Measurements from ENCODE around the gene CDK14.
A peak's percentile ranks its signal among the peaks of the same experiment; 100 is the strongest.

CDK14 gene

GRCh38 chr7:91140982-91141381, 544.9 kb downstream of the CDK14 start:
- no peaks in the 10 kb centered on the region for H3K36me3 ChIP-seq
- no peak for DNase-seq
- H3K4me3 ChIP-seq (ENCODE audit: low read depth, low read length): no peak overlapping the region
- H3K27ac ChIP-seq: no peak overlapping the region
- H3K27me3 ChIP-seq (ENCODE audit: insufficient read depth, low read depth, severe bottlenecking): no peaks in the 10 kb centered on the region
- H3K9me3 ChIP-seq (ENCODE audit: severe bottlenecking): no peaks in the 10 kb centered on the region
- no peak for TF ChIP-seq CTCF (IDR thresholded peaks at IDR 0.05; ENCODE audit: low read depth, low read length)

- Histone ChIP-seq H3K4me3 (ENCODE audit: low read depth, low read length) (no peak overlapping the region), H3K27ac (no peak overlapping the region), H3K9me3 (ENCODE audit: severe bottlenecking) (no peaks in the 10 kb centered on the region), H3K36me3 (no peaks in the 10 kb centered on the region), H3K27me3 (ENCODE audit: insufficient read depth, low read depth, severe bottlenecking) (no peaks in the 10 kb centered on the region)
- no peak for TF ChIP-seq CTCF (IDR thresholded peaks at IDR 0.05; ENCODE audit: low read depth, low read length)
- no peak for DNase-seq
Measured at GRCh38 chr7:91142743-91143142, 546.6 kb downstream of the CDK14 start.

DNA sequence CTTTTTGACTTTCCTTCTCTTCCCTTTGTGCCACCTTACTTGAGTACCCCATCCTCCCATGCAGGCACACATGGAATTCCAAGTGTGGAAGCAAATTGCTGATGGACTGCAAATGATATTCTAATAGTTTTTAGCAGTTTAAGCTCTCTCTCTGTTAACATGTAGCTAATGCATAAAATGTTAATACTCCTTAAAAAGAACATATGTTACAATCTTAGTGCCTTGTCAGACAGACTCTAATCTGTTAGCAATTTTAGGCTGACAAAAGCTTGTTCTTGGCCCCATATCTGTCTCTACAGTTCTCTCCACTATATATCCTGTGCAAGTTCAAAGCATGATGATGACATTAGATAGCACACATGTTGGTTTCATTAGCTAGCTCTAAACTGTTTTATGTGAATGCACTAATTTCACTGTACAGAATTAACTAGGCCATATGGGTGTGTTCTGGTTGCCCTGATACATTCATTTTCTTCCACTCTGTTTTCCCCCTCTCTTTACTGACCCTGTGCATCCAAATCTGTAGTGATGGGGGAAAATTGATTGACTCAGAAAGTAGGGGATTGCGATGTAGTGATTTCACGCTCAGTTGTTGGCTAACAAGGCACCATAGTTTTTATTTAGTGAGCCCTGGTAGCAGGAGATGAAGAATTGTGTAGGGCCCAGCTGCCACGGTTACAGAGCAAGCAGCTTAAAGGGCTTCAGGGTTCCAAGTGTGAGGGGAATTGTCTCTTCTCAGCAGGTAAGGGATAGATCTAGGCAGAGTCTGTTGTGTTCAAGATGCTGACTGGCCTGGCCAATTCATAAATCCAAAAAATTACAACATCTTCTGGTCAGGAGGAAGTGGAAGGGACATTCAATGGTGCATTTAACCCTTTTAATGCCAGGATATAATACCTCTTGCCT, 553.5 kb downstream of the CDK14 start:
- H3K4me3 ChIP-seq (ENCODE audit: low read depth, low read length): no peak overlapping the region
- H3K36me3 ChIP-seq: no peaks in the 10 kb centered on the region
- no peak for TF ChIP-seq CTCF (IDR thresholded peaks at IDR 0.05; ENCODE audit: low read depth, low read length)
- no peaks in the 10 kb centered on the region for H3K9me3 ChIP-seq (ENCODE audit: severe bottlenecking)
- H3K27me3 ChIP-seq (ENCODE audit: insufficient read depth, low read depth, severe bottlenecking): no peaks in the 10 kb centered on the region
- H3K27ac ChIP-seq: no peak overlapping the region
- DNase-seq: peak; percentile 16

DNA sequence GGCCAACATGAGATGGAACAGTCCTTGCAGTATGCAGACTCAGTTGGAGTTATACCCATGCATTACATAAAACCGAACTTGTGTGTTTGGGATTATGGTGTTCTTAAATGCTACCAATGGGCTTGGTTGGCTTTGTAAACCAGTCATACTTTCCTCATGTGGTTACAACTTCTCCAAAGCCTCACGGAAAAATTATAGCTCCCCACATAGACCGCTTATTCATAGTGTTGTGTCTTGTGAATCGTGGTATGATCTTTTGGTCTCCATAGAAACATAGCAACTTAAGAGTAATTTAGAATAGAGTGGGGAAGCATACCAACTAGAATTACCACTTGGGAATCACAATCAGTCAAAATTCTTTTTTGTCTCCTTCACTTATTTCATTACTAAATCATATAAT, 555.8 kb downstream of the CDK14 start:
- no peak for TF ChIP-seq CTCF (IDR thresholded peaks at IDR 0.05; ENCODE audit: low read depth, low read length)
- H3K27me3 ChIP-seq (ENCODE audit: insufficient read depth, low read depth, severe bottlenecking): no peaks in the 10 kb centered on the region
- no peak overlapping the region for H3K4me3 ChIP-seq (ENCODE audit: low read depth, low read length)
- H3K27ac ChIP-seq: no peak overlapping the region
- DNase-seq: no peak
- H3K36me3 ChIP-seq: no peaks in the 10 kb centered on the region
- no peaks in the 10 kb centered on the region for H3K9me3 ChIP-seq (ENCODE audit: severe bottlenecking)

GRCh38 chr7:91156316-91157185, 560.4 kb downstream of the CDK14 start:
- no peak overlapping the region for H3K4me3 ChIP-seq (ENCODE audit: low read depth, low read length)
- TF ChIP-seq CTCF (IDR thresholded peaks at IDR 0.05; ENCODE audit: low read depth, low read length): no peak
- H3K27ac ChIP-seq: no peak overlapping the region
- no peak for DNase-seq
- no peaks in the 10 kb centered on the region for H3K27me3 ChIP-seq (ENCODE audit: insufficient read depth, low read depth, severe bottlenecking)
- no peaks in the 10 kb centered on the region for H3K36me3 ChIP-seq
- no peaks in the 10 kb centered on the region for H3K9me3 ChIP-seq (ENCODE audit: severe bottlenecking)
